KMS-11 (cell line): ENCODE results near the gene SPRR3.

Experiments
- H2AFZ ChIP-seq: fragments of 200-600 bp; sonication (generic); 2 replicates; pipeline ENCODE4 v1.6.1; 2016; ENCODE audit warnings: antibody characterized with exemption, mixed run types, low read depth
- H3K27ac ChIP-seq: fragments of 200-600 bp; sonication (generic); 2 replicates; pipeline ENCODE4 v1.6.1; 2016; ENCODE audit warnings: mild to moderate bottlenecking, mixed run types
- H3K27me3 ChIP-seq: fragments of 200-600 bp; sonication (generic); 2 replicates; pipeline ENCODE4 v1.6.1; 2017; ENCODE audit warnings: mild to moderate bottlenecking, low read depth, mixed run types, moderate library complexity; ENCODE audit not compliant: insufficient read depth
- H3K36me3 ChIP-seq: fragments of 200-600 bp; sonication (generic); 2 replicates; pipeline ENCODE4 v1.6.1; 2017; ENCODE audit warnings: mild to moderate bottlenecking, mixed run types; ENCODE audit not compliant: insufficient read depth
- H3K4me1 ChIP-seq: fragments of 200-600 bp; sonication (generic); 2 replicates; pipeline ENCODE4 v1.6.1; 2016; ENCODE audit warnings: mild to moderate bottlenecking, low read depth, mixed run types; ENCODE audit not compliant: poor library complexity, severe bottlenecking
- H3K4me2 ChIP-seq: fragments of 200-600 bp; sonication (generic); 2 replicates; pipeline ENCODE4 v1.7.0; 2016; ENCODE audit warnings: mild to moderate bottlenecking, mixed run types
- H3K4me3 ChIP-seq: fragments of 200-600 bp; sonication (generic); IDR thresholded peaks from 2 replicates; pipeline ENCODE4 v1.6.1; 2017; ENCODE audit warnings: low read depth, low read length, mixed read lengths; ENCODE audit not compliant: insufficient read depth
- H3K79me2 ChIP-seq: fragments of 200-600 bp; sonication (generic); 2 replicates; pipeline ENCODE4 v1.6.1; 2016; ENCODE audit warnings: low read depth, mixed run types; ENCODE audit not compliant: insufficient read depth
- H3K9ac ChIP-seq: fragments of 200-600 bp; sonication (generic); 2 replicates; pipeline ENCODE4 v1.6.1; 2016; ENCODE audit warnings: mild to moderate bottlenecking, mixed run types
- H4K20me1 ChIP-seq: fragments of 200-600 bp; sonication (generic); 2 replicates; pipeline ENCODE4 v1.6.1; 2016; ENCODE audit warnings: mild to moderate bottlenecking, mixed run types; ENCODE audit not compliant: insufficient read depth
- TF ChIP-seq, protein P1 (sequence below): fragments of 200-600 bp; sonication (generic); conservative IDR thresholded peaks from 2 replicates; pipeline ENCODE4 v1.6.1; 2017; ENCODE audit warnings: low read depth, mild to moderate bottlenecking, antibody characterized with exemption, low read length, moderate library complexity, mixed read lengths

The SPRR3 gene

DNA sequence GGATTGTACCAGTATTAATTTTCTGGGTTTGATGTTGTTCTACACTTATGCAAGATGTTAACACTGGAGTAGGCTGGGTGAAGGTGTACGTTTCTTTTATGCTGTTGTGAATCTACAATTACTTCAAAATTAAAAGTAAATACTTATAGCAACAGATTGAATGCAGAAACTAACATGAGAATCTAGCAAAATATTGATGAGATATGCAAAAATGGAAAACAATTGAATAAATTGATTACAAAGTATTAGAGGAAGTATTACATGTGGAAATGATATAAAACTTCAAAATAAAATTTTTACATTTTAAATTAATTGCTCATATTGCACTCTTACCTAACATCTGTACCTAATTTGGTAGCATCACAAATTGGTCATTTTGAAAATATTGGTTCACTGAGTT, 5.7 kb upstream of the SPRR3 start:
- Histone ChIP-seq H4K20me1 (no peaks in the 10 kb centered on the region), H2AFZ (no peak overlapping the region), H3K36me3 (no peaks in the 10 kb centered on the region), H3K79me2 (no peaks in the 10 kb centered on the region), H3K4me2 (no peak overlapping the region), H3K27me3 (no peaks in the 10 kb centered on the region), H3K4me1 (no peaks in the 10 kb centered on the region), H3K9ac (no peak overlapping the region), H3K4me3 (no peak overlapping the region), H3K27ac (no peak overlapping the region)
- TF ChIP-seq, protein P1, sequence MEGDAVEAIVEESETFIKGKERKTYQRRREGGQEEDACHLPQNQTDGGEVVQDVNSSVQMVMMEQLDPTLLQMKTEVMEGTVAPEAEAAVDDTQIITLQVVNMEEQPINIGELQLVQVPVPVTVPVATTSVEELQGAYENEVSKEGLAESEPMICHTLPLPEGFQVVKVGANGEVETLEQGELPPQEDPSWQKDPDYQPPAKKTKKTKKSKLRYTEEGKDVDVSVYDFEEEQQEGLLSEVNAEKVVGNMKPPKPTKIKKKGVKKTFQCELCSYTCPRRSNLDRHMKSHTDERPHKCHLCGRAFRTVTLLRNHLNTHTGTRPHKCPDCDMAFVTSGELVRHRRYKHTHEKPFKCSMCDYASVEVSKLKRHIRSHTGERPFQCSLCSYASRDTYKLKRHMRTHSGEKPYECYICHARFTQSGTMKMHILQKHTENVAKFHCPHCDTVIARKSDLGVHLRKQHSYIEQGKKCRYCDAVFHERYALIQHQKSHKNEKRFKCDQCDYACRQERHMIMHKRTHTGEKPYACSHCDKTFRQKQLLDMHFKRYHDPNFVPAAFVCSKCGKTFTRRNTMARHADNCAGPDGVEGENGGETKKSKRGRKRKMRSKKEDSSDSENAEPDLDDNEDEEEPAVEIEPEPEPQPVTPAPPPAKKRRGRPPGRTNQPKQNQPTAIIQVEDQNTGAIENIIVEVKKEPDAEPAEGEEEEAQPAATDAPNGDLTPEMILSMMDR = no peak

DNA sequence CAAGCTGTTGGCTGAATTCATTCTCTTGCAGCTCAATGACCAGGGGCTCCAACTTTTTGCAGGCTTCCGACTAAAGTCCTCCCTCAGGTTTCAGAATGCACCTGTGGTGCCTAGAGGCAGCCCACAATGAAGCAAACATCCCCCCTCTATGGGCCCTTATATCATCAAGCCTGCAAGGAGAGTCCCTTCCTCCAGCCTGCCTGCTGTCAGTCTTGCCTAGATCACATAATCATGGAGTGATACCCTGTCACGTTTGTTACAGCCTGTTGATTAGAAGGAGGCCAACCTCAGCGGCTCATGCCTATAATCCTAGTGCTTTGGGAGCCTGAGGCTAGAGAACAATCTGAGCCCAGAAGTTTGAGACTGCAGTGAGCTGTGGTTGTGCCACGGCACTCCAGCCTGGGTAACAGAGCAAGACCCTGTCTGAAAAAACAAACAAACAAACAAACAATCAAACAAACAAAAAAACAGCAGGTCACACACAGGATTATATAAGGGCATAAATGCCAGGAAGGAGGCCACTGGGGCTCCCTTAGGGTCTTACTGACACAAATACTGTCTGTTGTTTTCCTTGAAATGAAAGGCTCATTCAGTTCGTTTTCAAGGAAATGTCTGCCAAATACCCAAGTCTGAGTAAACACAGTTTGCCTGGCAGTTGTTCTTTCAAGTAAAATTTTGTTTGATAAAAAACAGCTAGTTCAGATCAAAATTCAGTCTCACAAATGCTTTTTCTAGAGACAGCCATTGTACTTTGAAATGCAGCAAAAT, 4.7 kb upstream of the SPRR3 start:
- Histone ChIP-seq H2AFZ (no peak overlapping the region), H3K4me2 (no peak overlapping the region), H4K20me1 (no peaks in the 10 kb centered on the region), H3K27ac (no peak overlapping the region), H3K4me3 (no peak overlapping the region), H3K79me2 (no peaks in the 10 kb centered on the region), H3K4me1 (no peaks in the 10 kb centered on the region), H3K27me3 (no peaks in the 10 kb centered on the region), H3K9ac (no peak overlapping the region), H3K36me3 (no peaks in the 10 kb centered on the region)
- TF ChIP-seq, protein P1 = no peak

DNA sequence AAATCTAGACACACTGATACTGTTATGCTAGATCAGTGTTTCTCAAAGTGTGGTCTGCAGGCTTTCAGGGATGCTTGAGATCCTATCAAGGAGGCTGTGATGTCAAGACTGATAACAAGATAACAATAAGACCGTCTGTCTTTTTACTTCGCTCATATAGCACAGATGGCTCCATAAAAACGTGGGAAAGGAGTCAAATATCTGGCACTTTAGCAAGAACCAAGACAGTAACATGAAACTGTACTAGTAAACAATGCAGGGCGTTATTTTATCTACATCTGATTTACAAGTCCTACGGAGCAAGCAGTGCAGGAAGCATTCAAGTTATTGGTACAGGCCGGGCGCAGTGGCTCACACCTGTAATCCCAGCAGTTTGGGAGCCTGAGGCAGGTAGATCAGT, 3.6 kb upstream of the SPRR3 start:
- no peaks in the 10 kb centered on the region for H3K79me2 ChIP-seq
- H2AFZ ChIP-seq = no peak overlapping the region
- no peaks in the 10 kb centered on the region for H3K27me3 ChIP-seq
- no peak overlapping the region for H3K27ac ChIP-seq
- TF ChIP-seq, protein P1 = no peak
- H3K4me3 ChIP-seq = no peak overlapping the region
- H3K9ac ChIP-seq = no peak overlapping the region
- H3K4me2 ChIP-seq = no peak overlapping the region
- H3K36me3 ChIP-seq = no peaks in the 10 kb centered on the region
- no peaks in the 10 kb centered on the region for H3K4me1 ChIP-seq
- H4K20me1 ChIP-seq = no peaks in the 10 kb centered on the region

DNA sequence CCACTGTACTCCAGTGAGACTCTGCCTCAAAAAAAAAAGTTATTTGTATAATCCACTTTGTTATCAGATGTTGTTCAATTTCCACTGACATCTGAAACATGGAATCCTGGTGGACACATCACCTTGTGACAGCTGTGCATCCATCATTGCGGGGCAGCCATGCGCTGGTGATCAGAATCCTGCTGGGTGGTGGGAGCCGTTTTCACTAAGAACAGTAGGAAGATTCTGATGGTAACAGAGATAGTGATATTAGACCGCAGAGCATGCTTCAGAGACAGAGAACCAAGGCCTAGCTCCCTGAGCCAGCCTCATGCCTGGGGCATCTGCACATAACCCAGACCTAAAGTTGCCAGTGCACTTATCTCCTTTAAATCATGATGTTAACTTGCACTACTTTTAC, 3.1 kb upstream of the SPRR3 start:
- H3K4me1 ChIP-seq = no peaks in the 10 kb centered on the region
- TF ChIP-seq, protein P1 = no peak
- H3K4me2 ChIP-seq = no peak overlapping the region
- no peak overlapping the region for H3K9ac ChIP-seq
- no peaks in the 10 kb centered on the region for H3K27me3 ChIP-seq
- H2AFZ ChIP-seq = no peak overlapping the region
- no peak overlapping the region for H3K27ac ChIP-seq
- no peaks in the 10 kb centered on the region for H3K79me2 ChIP-seq
- H3K4me3 ChIP-seq = no peak overlapping the region
- H4K20me1 ChIP-seq = no peaks in the 10 kb centered on the region
- H3K36me3 ChIP-seq = no peaks in the 10 kb centered on the region
